PC-9 (cell line): Measurements from ENCODE around the gene ANKRD37. TPM values are rescaled to one million over a fixed set of nuclear protein-coding genes. Genes with fewer than 3 reads are reported as not detected.

ENCODE experiments used
- BruUV-seq: library from RNA; stranded (reverse); fragments of 400-500 nt; replicated peaks from 2 replicates; lab custom pipeline; 2021; lab: Mats Ljungman, UMichigan
- CTCF ChIA-PET: fragments of 300-600 bp; sonication (Branson Sonifier 250); formaldehyde crosslinking; loops from one replicate; lab custom pipeline; 2022; ENCODE audit warnings: antibody characterized with exemption; lab: Charles Lee
- POLR2A ChIA-PET: fragments of 300-600 bp; sonication (Branson Sonifier 250); formaldehyde crosslinking; loops from one replicate; lab custom pipeline; 2022; ENCODE audit warnings: antibody characterized with exemption; ENCODE audit not compliant: unreplicated experiment; lab: Charles Lee
- DNase-seq, 2 experiments: peaks; one replicate each; pipeline versions ENCODE4 v3.0.0 to v3.0.0-alpha.2; 2015 to 2022; ENCODE audit warnings: mixed read lengths in 1 of 2
- H2AFZ ChIP-seq: fragments of 200-600 bp; sonication (generic); 2 replicates; pipeline ENCODE4 v1.8.1; 2017; ENCODE audit warnings: antibody characterized with exemption
- H3F3A ChIP-seq: fragments of 200-600 bp; sonication (generic); 2 replicates; pipeline ENCODE4 v1.8.1; 2017; ENCODE audit warnings: antibody characterized with exemption, mild to moderate bottlenecking, low read depth; ENCODE audit not compliant: insufficient read depth
- H3K27ac ChIP-seq: fragments of 200-600 bp; sonication (generic); 2 replicates; pipeline ENCODE4 v1.6.1; 2016; ENCODE audit warnings: mixed run types
- H3K27me3 ChIP-seq: fragments of 200-600 bp; sonication (generic); 2 replicates; pipeline ENCODE4 v1.6.1; 2016; ENCODE audit warnings: low read depth, mixed run types; ENCODE audit not compliant: insufficient read depth
- H3K36me3 ChIP-seq: fragments of 200-600 bp; sonication (generic); 2 replicates; pipeline ENCODE4 v1.6.1; 2016; ENCODE audit warnings: low read depth, mixed run types
- H3K4me1 ChIP-seq: fragments of 200-600 bp; sonication (generic); replicated peaks from 2 replicates; pipeline ENCODE4 v1.6.1; 2016; ENCODE audit warnings: mixed run types; ENCODE audit not compliant: insufficient read depth
- H3K4me2 ChIP-seq: fragments of 200-600 bp; sonication (generic); 2 replicates; pipeline ENCODE4 v1.6.1; 2017; ENCODE audit warnings: mixed run types
- H3K4me3 ChIP-seq: fragments of 200-600 bp; sonication (generic); 2 replicates; pipeline ENCODE4 v1.6.1; 2016; ENCODE audit warnings: mixed run types
- H3K79me2 ChIP-seq: fragments of 200-600 bp; sonication (generic); 2 replicates; pipeline ENCODE4 v1.6.1; 2017; ENCODE audit warnings: low read depth, mixed run types
- H3K9me2 ChIP-seq: fragments of 200-600 bp; sonication (generic); 2 replicates; pipeline ENCODE4 v1.8.1; 2017; ENCODE audit warnings: mild to moderate bottlenecking; ENCODE audit not compliant: insufficient read depth
- H3K9me3 ChIP-seq: fragments of 200-600 bp; sonication (generic); 2 replicates; pipeline ENCODE4 v1.8.1; 2016; ENCODE audit warnings: low read depth; ENCODE audit not compliant: insufficient read depth
- H4K20me1 ChIP-seq: fragments of 200-600 bp; sonication (generic); 2 replicates; pipeline ENCODE4 v1.8.1; 2017; ENCODE audit not compliant: insufficient read depth
- EZH2 ChIP-seq: fragments of 200-600 bp; sonication (generic); IDR thresholded peaks from 2 replicates; pipeline ENCODE4 v1.8.0; 2017; ENCODE audit warnings: antibody characterized with exemption, low read depth
- intact Hi-C: fragments of 100-400 bp; cut with micrococcal nuclease; formaldehyde crosslinking; loops from one replicate; pipeline ENCODE4 v1.10.0; 2022; ENCODE audit not compliant: unreplicated experiment
- total RNA-seq: library from RNA; stranded (reverse); gene quantifications from 2 replicates; pipeline ENCODE4 v1.2.3, GENCODE V29; 2021
- TF ChIP-seq, protein P1 (sequence below): fragments of 200-600 bp; sonication (generic); conservative IDR thresholded peaks from 2 replicates; pipeline ENCODE4 v1.6.1; 2017; ENCODE audit warnings: mixed run types, antibody characterized with exemption, mild to moderate bottlenecking, moderate library complexity

Gene ANKRD37
- total RNA-seq, 1 experiment from 2014 or later, result 4.2 TPM

- Histone ChIP-seq H3K27me3 (no peaks in the 10 kb centered on the region), H3K9me2 (no peaks in the 10 kb centered on the region), H3F3A (no peaks in the 10 kb centered on the region), H3K9me3 (no peaks in the 10 kb centered on the region), H3K36me3 (no peaks in the 10 kb centered on the region), H3K4me3 (no peak overlapping the region), H4K20me1 (no peaks in the 10 kb centered on the region), H3K79me2 (no peaks in the 10 kb centered on the region), H3K4me2 (no peak overlapping the region), H3K4me1 (no peaks in the 10 kb centered on the region), H3K27ac (no peak overlapping the region), H2AFZ (no peak overlapping the region)
- TF ChIP-seq EZH2, result no peak
- TF ChIP-seq, protein P1, sequence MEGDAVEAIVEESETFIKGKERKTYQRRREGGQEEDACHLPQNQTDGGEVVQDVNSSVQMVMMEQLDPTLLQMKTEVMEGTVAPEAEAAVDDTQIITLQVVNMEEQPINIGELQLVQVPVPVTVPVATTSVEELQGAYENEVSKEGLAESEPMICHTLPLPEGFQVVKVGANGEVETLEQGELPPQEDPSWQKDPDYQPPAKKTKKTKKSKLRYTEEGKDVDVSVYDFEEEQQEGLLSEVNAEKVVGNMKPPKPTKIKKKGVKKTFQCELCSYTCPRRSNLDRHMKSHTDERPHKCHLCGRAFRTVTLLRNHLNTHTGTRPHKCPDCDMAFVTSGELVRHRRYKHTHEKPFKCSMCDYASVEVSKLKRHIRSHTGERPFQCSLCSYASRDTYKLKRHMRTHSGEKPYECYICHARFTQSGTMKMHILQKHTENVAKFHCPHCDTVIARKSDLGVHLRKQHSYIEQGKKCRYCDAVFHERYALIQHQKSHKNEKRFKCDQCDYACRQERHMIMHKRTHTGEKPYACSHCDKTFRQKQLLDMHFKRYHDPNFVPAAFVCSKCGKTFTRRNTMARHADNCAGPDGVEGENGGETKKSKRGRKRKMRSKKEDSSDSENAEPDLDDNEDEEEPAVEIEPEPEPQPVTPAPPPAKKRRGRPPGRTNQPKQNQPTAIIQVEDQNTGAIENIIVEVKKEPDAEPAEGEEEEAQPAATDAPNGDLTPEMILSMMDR, result no peak
- intact Hi-C loops, result no loop called here
- CTCF ChIA-PET, result no interaction called here
- BruUV-seq, result no TSS peak
- POLR2A ChIA-PET, result no interaction called here
- DNase-seq, result no peak
Measured at GRCh38 chr4:185435466-185435865, 38.8 kb downstream of the ANKRD37 start.

GRCh38 chr4:185437809-185438208 is 41.2 kb downstream of the ANKRD37 start:
- H3K9me3 ChIP-seq, result no peaks in the 10 kb centered on the region
- no peak for DNase-seq
- ChIA-PET CTCF (no interaction called here), POLR2A (no interaction called here)
- no peaks in the 10 kb centered on the region for H3K79me2 ChIP-seq
- no peak overlapping the region for H3K4me2 ChIP-seq
- intact Hi-C loops, result no loop called here
- H2AFZ ChIP-seq, result no peak overlapping the region
- no peaks in the 10 kb centered on the region for H3K36me3 ChIP-seq
- no peaks in the 10 kb centered on the region for H3K9me2 ChIP-seq
- no peaks in the 10 kb centered on the region for H3F3A ChIP-seq
- no peaks in the 10 kb centered on the region for H3K4me1 ChIP-seq
- no peak overlapping the region for H3K27ac ChIP-seq
- H3K27me3 ChIP-seq, result no peaks in the 10 kb centered on the region
- no peak overlapping the region for H3K4me3 ChIP-seq
- BruUV-seq, result no TSS peak
- TF ChIP-seq EZH2, result no peak
- TF ChIP-seq, protein P1, result no peak
- H4K20me1 ChIP-seq, result no peaks in the 10 kb centered on the region

GRCh38 chr4:185441479-185441878 is 44.8 kb downstream of the ANKRD37 start:
- H3K9me3 ChIP-seq, result no peaks in the 10 kb centered on the region
- H3K79me2 ChIP-seq, result no peaks in the 10 kb centered on the region
- no peaks in the 10 kb centered on the region for H3K9me2 ChIP-seq
- no peaks in the 10 kb centered on the region for H4K20me1 ChIP-seq
- intact Hi-C loops, result no loop called here
- H3K27ac ChIP-seq, result no peak overlapping the region
- H3F3A ChIP-seq, result no peaks in the 10 kb centered on the region
- TF ChIP-seq, protein P1, result no peak
- TF ChIP-seq EZH2, result no peak
- ChIA-PET POLR2A (no interaction called here), CTCF (no interaction called here)
- H3K4me3 ChIP-seq, result no peak overlapping the region
- H3K36me3 ChIP-seq, result no peaks in the 10 kb centered on the region
- H3K27me3 ChIP-seq, result no peaks in the 10 kb centered on the region
- H3K4me2 ChIP-seq, result no peak overlapping the region
- no peak overlapping the region for H2AFZ ChIP-seq
- no peaks in the 10 kb centered on the region for H3K4me1 ChIP-seq
- no peak for DNase-seq
- BruUV-seq, result no TSS peak
